Measurements from ENCODE around the gene RELN.

- TF ChIP-seq POLR2A (IDR thresholded peaks at IDR 0.05; ENCODE audit: low read depth, low read length), result no peak
- no peak for TF ChIP-seq POLR2AphosphoS5 (IDR thresholded peaks at IDR 0.05; ENCODE audit: low read depth, low read length)
- TF ChIP-seq TAF1 (IDR thresholded peaks at IDR 0.05; ENCODE audit: low read depth, low read length), result no peak
- TF ChIP-seq PAX5 (IDR thresholded peaks at IDR 0.05; ENCODE audit: insufficient read depth, low read length, severe bottlenecking), result no peak
- no peak for TF ChIP-seq SPI1 (IDR thresholded peaks at IDR 0.05; ENCODE audit: low read depth, low read length)
- TF ChIP-seq POU2F2 (IDR thresholded peaks at IDR 0.05; ENCODE audit: low read depth, low read length), result no peak
Measured at GRCh38 chr7:103480771-103481170, 508.7 kb downstream of the RELN start.
